ENCODE measurements around the gene RAF1. TPM values are rescaled to one million over a fixed set of nuclear protein-coding genes. Genes with fewer than 3 reads are reported as not detected.
A peak's percentile ranks its signal among the peaks of the same experiment; 100 is the strongest.
"Not testable (repeated sequence)": the region's sequence is repeated elsewhere in the genome, so short reads cannot be mapped to it uniquely, and the experiment has no call there.

The RAF1 gene
- total RNA-seq, 1 donor: 97.8 TPM

GRCh38 chr3:12568747-12569146, 95.2 kb downstream of the RAF1 start:
- DNase-seq (ENCODE audit: low read depth in 2 of 3, low spot score in 2 of 3): no peak

- DNase-seq (ENCODE audit: low read depth in 2 of 3, low spot score in 2 of 3): no peak
These were observed 96.9 kb downstream of the RAF1 start for GRCh38 chr3:12566976-12567375.

- no peak for DNase-seq (ENCODE audit: low read depth in 2 of 3, low spot score in 2 of 3)
These were observed 101.5 kb downstream of the RAF1 start for GRCh38 chr3:12562451-12562850.

GRCh38 chr3:12561397-12561796, 102.5 kb downstream of the RAF1 start:
- DNase-seq (ENCODE audit: low read depth in 2 of 3, low spot score in 2 of 3): no peak

- no peak for DNase-seq (ENCODE audit: low read depth in 2 of 3, low spot score in 2 of 3)
These were observed 103.3 kb downstream of the RAF1 start for GRCh38 chr3:12560505-12561190.

GRCh38 chr3:12559520-12559919, 104.4 kb downstream of the RAF1 start:
- DNase-seq (ENCODE audit: low read depth in 2 of 3, low spot score in 2 of 3): no peak

GRCh38 chr3:12558706-12559105, 105.2 kb downstream of the RAF1 start:
- DNase-seq (ENCODE audit: low read depth in 2 of 3, low spot score in 2 of 3): no peak

GRCh38 chr3:12557473-12558100, 106.3 kb downstream of the RAF1 start:
- no peak for DNase-seq (ENCODE audit: low read depth in 2 of 3, low spot score in 2 of 3)

- peak; percentile 76 to 87 (median 85) for DNase-seq (ENCODE audit: low read depth in 2 of 3, low spot score in 2 of 3)
These were observed 107.0 kb downstream of the RAF1 start, which contains the start of gene MKRN2 for GRCh38 chr3:12556690-12557472. Gene MKRN2, plus strand, starts transcription at chr3:12557087. Its CDS starts 64 bp downstream, at chr3:12557151.

- DNase-seq (ENCODE audit: low read depth in 2 of 3, low spot score in 2 of 3): peak in 1 of 3 donors; percentile 31
These were observed 107.6 kb downstream of the RAF1 start for GRCh38 chr3:12556314-12556689.

GRCh38 chr3:12553921-12554391, 110.0 kb downstream of the RAF1 start:
- peak in 2 of 3 donors; percentile 33 to 41 for DNase-seq (ENCODE audit: low read depth in 2 of 3, low spot score in 2 of 3)

- DNase-seq (ENCODE audit: low read depth in 2 of 3, low spot score in 2 of 3): no peak
These were observed 113.8 kb downstream of the RAF1 start for GRCh38 chr3:12549971-12550760.

- no peak for DNase-seq (ENCODE audit: low read depth in 2 of 3, low spot score in 2 of 3)
These were observed 118.5 kb downstream of the RAF1 start, which contains the start of gene MKRN2OS for GRCh38 chr3:12545473-12545791. Gene MKRN2OS, minus strand, starts transcription at chr3:12545499. Its CDS starts 35 bp downstream, at chr3:12545464.

GRCh38 chr3:12544652-12545472, 119.1 kb downstream of the RAF1 start:
- DNase-seq (ENCODE audit: low read depth in 2 of 3, low spot score in 2 of 3): no peak

- not testable (repeated sequence) for DNase-seq (ENCODE audit: low read depth in 2 of 3, low spot score in 2 of 3)
These were observed 120.4 kb downstream of the RAF1 start for GRCh38 chr3:12543497-12543896.

GRCh38 chr3:12541625-12542024, 122.3 kb downstream of the RAF1 start:
- DNase-seq (ENCODE audit: low read depth in 2 of 3, low spot score in 2 of 3): no peak

- no peak for DNase-seq (ENCODE audit: low read depth in 2 of 3, low spot score in 2 of 3)
These were observed 127.5 kb downstream of the RAF1 start for GRCh38 chr3:12536423-12536822.
